Raji (cell line): ENCODE data around the gene HSF2BP.

Experiments used
- POLR2A ChIP-seq: IDR thresholded peaks from 2 replicates; pipeline ENCODE4 v1.6.1; 2011; ENCODE audit warnings: low read depth, low read length, control low read depth; ENCODE audit not compliant: insufficient read depth

Gene HSF2BP

DNA sequence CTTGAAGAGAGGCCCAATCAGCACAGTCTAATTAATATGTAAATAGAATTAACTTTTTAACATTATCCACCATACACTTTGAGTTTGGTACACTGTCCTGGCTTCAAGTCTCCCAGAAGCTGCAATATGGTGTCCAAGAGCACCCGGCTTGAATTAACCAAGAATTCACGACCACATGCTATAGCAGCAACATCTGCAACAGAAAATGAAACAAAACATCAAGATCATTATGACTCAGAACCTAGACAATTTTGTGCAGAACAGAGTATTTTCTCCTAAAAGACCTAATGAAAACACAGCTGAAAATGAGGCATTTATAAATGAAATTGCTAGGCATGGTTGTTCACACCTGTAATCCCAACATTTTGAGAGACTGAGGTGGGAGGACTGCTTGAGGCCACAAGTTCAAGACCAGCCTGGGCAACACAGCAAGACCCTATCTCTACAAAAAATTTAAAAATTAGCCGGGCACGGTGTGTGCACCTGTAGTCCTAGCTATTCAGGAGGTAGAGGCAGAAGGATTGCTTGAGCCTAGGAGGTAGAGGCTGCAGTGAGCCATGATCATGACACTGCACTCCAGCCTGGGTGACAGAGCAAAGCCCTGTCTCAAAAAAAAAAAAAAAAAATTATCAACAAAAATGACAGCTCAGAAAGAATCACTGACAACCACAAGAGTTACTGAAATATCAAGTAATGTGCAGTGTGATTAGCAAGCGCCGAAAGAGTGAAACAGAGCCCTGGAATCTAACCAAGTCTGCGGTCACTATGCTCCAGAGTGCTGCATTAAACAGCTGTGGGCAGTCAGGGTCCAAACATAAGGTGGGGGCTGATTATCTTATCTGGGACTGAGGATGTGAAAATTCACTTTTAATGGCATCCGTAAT, 45.3 kb downstream of the HSF2BP start:
- no peak for TF ChIP-seq POLR2A

DNA sequence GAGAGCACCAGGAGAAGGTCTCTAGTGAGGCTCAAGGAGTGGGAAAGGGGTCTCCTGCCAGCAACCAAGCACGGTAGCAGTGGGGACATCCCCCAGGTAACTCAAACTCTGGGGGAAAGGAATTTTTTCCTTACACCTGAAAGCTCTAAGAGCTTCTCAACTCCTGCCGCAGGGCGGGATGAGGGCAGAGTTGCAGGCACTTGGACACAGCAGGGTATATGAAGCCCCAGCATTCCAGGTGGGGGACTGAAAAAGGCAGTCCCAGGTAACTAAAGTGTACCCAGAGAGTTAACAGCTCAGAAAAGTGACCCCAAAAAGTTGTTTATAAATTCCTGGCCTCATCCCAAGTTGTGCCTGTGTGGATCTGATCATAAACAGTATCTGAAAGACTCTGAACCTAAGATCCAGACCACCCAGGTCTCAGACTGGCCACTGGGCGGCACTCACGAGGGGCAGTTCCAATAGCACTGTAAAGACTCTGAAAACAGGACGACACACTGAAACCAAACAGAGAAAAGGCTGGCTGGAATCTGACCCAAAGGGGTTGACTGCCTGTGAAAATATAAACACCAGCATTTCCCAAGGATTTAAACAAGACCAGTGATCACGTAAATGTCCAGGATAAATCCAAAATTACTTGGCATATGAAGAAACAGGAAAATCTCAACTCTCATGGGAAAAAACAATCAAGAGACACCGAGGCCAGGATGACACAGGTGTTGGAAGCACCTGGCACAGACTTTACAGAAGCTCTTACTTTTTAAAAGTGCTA, 47.5 kb downstream of the HSF2BP start:
- TF ChIP-seq POLR2A, result no peak

DNA sequence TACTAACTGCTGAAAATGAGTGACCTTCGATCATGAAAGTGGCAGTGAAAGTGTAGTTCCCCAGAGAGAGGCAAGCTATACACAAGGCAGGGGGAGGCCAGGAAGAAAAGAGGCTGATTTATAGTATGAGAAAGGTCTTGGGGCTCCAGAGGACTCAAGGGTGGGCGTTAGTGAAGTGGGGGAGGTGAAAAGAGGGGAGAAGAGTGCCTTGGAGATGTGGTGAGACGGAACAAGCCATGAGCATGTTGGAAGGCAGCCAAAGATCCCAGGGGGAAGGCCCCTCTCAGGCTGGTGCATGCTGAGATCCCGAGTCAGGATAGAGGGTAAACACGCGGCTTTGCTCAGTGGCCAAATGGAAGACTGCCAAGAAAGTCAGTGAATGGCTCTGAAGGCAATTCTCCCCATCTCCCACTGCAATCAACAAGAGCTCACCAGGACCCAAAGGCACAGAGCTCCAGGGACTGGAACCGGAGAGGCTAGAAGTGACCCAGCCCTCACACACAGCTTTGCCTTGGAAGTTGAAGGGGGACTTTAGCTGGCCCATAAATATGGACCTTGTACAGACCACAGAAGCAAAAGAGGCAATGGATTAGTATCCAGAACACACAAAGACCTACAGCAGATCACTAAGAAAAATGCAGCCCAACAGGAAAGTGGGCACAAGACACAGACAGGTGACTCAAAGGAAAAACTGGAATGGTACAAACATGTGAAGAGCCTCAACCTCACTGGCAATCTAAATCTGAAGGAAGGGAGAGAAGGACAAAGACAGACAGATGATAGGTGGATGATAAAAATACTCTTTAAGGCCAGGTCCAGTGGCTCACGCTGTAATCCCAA, 49.6 kb downstream of the HSF2BP start:
- TF ChIP-seq POLR2A, result no peak

DNA sequence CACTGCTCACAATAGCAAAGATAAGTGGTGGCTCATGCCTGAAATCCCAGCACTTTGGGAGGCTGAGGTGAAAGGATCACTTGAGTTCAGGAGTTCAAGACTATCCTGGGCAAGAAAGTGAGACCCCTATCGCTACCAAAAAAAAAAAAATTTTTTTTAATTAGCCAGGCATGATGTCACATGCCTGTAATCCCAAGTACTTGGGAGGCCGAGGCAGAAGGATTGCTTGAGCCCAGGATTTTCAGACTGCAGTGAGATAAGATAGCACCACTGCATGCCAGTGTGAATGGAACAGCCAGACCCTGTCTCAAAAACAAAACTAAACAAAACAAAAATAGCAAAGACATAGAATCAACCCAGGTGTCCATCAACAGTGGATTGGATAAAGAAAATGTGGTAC, 50.6 kb downstream of the HSF2BP start:
- no peak for TF ChIP-seq POLR2A

DNA sequence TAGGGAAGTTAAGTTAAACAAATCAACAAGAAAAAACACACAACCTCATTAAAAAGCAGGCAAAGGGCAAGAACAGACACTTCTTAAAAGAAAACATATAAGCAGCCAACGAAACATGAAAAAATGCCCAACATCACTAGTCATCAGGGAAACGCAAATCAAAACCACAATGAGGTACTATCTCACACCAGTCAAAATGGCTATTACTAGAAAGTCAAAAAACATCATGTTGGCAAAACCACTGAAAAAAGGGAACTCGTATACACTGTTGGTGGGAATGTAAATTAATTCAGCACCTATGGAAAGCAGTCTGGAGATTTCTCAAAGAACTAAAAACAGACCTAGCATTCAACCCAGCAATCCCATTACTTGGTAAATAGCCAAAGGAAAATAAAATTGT, 51.1 kb downstream of the HSF2BP start:
- no peak for TF ChIP-seq POLR2A

DNA sequence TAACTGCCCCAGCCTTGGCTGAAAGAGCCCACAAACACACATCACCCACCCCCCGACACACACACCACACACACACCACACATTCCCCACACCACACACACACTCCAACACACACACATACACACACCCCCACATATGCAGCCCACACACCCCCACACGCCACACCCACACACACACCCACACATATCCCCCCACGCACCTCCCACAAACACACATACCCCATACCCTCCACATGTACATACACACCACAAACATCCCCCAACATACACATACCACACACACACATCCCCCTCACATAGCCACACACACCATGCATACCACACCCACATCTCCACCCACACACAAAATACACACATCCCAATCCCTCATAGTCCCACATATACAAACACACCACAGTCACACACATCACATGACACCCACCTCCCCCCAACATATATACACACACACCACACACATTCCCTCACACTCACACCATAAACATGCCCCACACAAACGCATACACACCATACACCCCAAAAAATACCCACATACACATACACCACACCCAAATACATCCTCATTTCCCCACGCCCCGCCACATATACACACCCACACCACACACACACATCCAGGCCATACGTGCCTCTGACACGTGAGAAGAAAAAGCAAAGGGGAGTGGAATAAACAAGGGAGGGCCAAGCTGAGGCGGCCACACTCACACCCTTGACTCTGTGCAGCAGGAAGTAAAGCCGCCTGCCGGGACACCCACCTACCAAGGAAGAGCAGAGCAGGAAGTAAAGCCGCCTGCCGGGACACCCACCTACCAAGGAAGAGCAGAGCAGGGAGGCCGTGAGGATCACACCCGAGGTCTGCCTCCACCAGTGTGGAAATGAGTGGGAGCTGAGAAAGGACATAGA, 53.7 kb downstream of the HSF2BP start:
- TF ChIP-seq POLR2A, result no peak

DNA sequence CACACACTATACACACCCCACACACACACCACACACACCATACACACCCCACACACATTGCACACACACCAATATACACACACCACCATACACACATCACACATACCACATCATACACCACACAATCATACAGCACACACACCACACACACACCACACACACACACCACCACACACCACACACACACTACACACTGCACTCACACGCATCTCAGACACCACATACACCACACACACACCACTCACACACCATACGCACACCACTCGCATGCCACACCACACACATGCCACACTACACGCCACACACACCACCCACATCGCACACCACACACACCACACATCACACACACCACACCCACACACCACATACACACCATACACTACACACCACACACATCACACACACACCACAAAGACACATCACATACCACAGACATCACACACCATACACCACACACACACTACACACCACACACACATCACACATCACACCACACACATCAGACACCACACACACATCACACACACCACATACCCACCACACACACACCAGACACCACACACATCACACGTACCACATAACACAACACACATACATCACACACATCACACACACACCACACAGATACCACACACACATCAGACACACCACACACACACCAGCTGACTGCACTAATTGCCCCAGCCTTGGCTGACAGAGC, 54.6 kb downstream of the HSF2BP start:
- no peak for TF ChIP-seq POLR2A

DNA sequence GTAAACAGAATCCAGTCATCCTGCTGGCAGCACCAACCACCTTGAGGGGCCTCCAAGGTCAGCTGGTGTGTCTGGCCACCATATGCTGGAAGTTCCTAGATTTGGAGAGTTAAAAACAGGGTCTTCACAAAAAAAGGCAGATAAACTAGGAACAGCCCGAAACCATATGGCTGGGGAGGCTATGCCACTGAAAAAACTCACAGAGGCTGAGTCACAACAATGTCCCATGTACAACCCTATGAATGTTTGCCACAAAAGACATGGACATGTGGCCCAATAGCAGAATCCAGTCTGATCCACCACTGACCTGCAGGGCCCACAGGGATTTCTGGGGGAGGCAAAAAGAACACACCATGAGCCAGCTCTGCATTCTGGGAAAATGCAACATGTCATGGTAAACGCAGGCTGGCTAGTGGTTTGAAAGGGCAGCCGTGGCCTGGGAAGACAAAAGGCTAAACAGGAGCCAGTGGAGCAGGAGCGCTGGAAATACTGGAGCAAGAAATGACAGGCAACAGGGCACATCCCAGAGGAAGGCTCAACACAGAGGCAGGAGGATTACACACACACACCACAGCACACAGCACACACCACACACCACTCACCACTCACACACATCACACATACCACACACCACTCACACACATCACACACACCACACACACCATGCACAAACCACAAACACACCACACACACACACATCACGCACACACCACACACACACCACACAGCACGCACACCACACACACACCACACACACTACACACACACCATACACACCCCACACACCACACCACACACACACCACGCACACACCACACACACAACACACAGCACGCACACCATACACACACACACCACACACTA, 55.4 kb downstream of the HSF2BP start:
- TF ChIP-seq POLR2A, result no peak

DNA sequence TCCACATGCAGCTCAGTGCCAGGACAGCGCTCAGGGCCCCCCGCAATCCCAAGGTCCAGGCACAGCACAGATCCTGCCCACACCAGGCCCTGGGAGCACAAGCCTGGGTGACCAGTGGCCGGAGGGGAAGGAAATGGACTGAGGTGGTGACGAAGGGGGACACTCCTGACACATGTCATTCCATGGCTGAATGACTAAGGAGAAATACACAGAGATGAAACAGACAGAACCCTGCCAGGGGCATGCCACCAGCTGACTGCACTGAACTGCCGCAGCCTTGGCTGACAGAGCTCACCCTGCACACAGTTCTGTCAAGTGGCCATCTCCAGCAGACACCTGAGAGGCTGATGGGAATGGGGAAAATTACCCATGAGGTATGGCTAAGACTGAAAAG, 56.1 kb downstream of the HSF2BP start:
- no peak for TF ChIP-seq POLR2A

DNA sequence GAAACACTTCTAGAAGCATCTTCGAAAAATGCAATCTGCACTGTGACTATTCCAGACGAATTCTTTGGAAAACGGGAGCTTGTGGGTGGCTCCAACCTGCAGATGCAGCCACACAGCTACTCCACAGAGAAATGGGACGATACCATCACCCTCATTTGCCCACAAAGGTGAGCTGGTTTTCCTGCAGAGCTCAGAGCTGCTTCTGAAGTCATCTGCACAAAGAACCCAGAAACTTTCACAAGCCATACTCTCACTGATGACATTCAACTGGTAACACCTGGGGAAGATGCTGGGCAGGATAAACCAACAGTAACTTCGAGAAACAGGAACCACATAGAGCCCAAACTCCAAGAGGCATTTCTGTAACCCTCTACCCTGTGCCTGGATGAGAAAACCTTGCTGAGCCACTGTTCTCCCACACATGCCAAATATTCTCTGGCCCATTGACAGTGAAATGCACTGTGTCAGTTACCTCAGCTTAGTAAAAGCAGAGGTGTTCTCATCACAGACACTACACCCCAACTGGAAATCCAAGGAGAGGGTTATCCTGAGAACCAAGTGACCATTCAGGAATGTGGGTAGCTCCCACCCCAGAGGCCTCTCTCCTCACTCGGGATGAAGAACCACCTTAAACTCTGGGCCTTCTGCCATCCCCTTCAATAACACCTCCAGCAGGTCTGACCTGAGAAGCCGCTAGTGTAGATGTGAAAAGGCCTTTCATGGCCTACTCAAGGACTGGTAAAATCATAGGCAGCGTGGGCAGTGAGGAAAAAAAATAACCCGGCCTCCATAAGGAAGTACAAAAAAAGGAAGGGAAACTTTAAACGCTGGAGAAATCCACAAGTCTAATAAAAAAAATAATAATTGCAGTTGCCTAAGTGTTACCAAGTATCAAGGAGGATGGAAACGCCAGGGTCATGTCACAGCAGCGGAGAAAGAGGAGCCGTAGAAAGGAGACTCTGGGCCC, 56.7 kb downstream of the HSF2BP start:
- no peak for TF ChIP-seq POLR2A

DNA sequence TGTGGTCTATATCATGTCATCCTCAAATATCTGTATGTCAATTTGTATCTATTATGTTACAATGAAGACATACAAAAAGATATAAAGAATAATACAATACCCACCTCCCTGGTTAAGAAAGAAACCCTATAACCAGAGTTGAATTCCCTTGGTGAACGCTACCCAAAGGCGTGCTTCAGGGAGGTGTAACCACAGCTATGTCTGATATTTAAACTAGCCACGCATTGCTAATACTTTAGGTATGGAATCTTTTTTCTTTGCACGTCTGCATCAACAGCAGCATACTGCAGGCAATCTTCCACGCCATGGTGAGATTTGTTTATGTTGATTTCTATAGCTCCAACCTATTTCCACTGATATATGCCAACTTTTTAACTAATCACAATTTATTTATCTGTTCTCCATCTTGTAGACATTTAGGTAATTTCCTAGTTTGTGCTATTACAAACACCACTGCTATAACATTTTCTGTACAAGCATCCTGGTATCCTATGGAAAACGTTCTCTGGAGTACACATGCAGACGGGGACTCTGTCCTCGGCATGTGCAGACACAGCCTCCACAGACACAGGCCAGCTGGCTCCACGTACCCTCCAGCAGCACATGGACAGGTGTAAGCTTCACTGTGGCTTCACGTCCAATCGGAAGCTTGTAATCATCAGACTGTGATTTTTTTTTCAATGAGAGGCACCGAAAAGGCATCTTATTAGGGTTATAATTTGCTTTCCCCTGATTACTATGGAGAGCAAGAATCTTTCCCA, 58.5 kb downstream of the HSF2BP start:
- TF ChIP-seq POLR2A, result no peak
